Neural crest cell (in vitro differentiated cells): ENCODE results near the gene CHMP6. TPM values are rescaled to one million over a fixed set of nuclear protein-coding genes. Genes with fewer than 3 reads are reported as not detected.

Experiments
- DNase-seq: peaks from one replicate; pipeline ENCODE4 v3.0.0; 2021; ENCODE audit warnings: low read depth, mixed read lengths, low spot score
- H3K27ac Mint-ChIP-seq: one replicate; pipeline ENCODE4 v1.8.0; 2021; ENCODE audit warnings: mild to moderate bottlenecking, mixed read lengths; ENCODE audit not compliant: unreplicated experiment
- H3K27me3 Mint-ChIP-seq: 2 replicates; pipeline ENCODE4 v1.8.0; 2021; ENCODE audit warnings: low read depth, mild to moderate bottlenecking, mixed read lengths
- H3K36me3 Mint-ChIP-seq: 2 replicates; pipeline ENCODE4 v1.8.0; 2021; ENCODE audit warnings: low read depth, mild to moderate bottlenecking, mixed read lengths
- H3K4me1 Mint-ChIP-seq: 2 replicates; pipeline ENCODE4 v1.8.0; 2021; ENCODE audit warnings: mixed read lengths
- H3K4me3 Mint-ChIP-seq: one replicate; pipeline ENCODE4 v1.8.0; 2021; ENCODE audit warnings: mild to moderate bottlenecking, mixed read lengths
- H3K9me3 Mint-ChIP-seq: 2 replicates; pipeline ENCODE4 v1.8.0; 2021; ENCODE audit warnings: mixed read lengths
- total RNA-seq: library from RNA; stranded (reverse); gene quantifications from 2 replicates; pipeline ENCODE4 v1.2.1, GENCODE V29; 2021
- TF ChIP-seq, protein P1 (sequence below): fragments of 200-600 bp; sonication (generic); conservative IDR thresholded peaks from 2 replicates; pipeline ENCODE4 v1.5.0; 2021; ENCODE audit warnings: antibody characterized with exemption, mild to moderate bottlenecking

The CHMP6 gene
- total RNA-seq, 1 donor from 2014 or later = 32.7 TPM

DNA sequence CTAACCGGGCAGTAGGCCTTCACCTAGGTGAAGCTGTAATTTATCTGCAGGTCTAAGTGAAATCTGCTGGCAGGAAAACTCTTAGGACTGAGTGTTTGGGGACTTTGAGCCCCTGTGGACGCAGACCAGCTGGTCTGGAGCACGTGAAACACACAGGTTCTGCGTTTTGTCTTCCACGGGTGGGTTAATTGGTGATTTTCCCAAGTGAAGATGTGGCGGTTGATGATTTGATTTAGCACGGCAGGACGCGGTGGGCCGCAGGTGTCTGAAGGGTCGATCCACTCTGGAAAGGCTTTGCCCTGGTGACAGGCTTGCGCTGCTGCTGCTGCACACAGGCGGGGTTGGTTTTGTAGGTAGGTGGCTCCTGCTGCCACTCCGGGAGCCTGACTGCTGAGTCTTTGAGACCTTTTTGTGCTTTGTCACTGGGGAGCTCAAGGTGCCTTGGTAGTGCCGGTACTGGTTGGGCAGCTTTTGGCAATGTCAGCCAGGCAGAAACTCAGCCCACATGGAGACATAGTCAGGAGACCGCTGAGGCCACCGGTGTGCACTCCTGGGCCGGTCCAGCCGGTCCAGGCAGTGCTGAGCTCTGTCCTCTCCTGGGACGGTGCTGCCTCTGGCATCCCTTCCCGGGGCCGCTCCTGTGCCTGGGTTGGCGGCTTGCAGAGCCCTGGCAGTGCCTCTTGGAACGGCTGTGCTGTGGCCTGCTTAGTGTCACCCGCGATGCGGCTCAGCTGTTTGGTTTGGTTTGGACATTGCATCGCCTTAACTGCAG is 45.6 kb downstream of the CHMP6 start:
- Mint-ChIP-seq H3K27ac (no peak overlapping the region), H3K4me3 (peak overlapping the region; percentile 97), H3K36me3 (no peaks in the 10 kb centered on the region), H3K4me1 (peaks cover 52% of the 10 kb centered on the region), H3K27me3 (no peaks in the 10 kb centered on the region), H3K9me3 (no peaks in the 10 kb centered on the region)
- TF ChIP-seq, protein P1, sequence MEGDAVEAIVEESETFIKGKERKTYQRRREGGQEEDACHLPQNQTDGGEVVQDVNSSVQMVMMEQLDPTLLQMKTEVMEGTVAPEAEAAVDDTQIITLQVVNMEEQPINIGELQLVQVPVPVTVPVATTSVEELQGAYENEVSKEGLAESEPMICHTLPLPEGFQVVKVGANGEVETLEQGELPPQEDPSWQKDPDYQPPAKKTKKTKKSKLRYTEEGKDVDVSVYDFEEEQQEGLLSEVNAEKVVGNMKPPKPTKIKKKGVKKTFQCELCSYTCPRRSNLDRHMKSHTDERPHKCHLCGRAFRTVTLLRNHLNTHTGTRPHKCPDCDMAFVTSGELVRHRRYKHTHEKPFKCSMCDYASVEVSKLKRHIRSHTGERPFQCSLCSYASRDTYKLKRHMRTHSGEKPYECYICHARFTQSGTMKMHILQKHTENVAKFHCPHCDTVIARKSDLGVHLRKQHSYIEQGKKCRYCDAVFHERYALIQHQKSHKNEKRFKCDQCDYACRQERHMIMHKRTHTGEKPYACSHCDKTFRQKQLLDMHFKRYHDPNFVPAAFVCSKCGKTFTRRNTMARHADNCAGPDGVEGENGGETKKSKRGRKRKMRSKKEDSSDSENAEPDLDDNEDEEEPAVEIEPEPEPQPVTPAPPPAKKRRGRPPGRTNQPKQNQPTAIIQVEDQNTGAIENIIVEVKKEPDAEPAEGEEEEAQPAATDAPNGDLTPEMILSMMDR = no peak
- DNase-seq = no peak

DNA sequence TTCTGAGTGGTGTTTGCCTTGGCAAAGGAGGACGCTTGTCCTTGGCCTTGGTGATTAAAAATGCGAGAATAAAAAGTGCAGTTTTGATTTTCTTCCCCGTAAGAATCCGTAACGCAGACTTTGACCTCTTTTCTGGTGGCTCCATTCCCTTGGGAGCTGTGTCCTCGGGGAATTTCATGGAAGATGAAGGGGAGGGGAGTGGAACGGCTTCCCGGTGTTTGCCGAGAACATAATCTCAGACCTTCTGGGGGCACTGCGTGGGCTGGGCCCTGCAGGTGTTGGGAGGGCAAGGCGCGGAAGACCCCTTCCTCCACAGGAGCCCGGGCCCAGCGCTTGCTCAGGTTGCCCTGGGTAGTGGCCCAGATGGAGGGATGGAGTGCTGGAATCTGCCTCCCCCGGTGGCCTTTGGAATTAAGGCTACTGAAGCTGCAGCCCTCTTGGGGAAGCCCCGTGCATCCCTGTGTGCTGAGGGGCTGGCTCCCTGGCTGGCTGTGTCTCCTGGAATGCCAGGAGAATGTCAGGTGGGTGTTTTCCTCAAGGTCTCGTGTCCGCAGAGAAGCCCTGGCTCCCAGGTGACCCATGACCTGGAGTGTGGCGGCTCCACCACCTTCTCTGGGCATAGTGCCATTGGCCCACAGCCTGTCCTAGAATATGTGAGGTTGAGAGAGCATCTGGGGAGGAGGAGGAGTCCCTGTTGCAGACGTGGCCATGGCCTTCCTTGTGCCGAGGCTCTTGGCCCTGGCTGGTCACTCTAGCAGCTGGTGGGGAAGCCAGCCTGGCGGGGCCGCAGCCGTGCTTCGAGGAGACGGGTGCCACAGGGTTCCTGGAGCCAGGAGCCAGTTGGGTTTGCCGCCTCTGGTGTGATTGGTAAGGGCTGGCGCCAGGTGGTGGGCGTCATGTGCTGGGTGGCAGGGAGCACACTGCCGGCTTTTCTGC is 46.4 kb downstream of the CHMP6 start:
- Mint-ChIP-seq H3K36me3 (no peaks in the 10 kb centered on the region), H3K9me3 (no peaks in the 10 kb centered on the region), H3K4me3 (peak overlapping the region; percentile 97), H3K4me1 (peaks cover 53% of the 10 kb centered on the region), H3K27ac (peak overlapping the region; percentile 27), H3K27me3 (no peaks in the 10 kb centered on the region)
- DNase-seq = no peak
- TF ChIP-seq, protein P1 = no peak

DNA sequence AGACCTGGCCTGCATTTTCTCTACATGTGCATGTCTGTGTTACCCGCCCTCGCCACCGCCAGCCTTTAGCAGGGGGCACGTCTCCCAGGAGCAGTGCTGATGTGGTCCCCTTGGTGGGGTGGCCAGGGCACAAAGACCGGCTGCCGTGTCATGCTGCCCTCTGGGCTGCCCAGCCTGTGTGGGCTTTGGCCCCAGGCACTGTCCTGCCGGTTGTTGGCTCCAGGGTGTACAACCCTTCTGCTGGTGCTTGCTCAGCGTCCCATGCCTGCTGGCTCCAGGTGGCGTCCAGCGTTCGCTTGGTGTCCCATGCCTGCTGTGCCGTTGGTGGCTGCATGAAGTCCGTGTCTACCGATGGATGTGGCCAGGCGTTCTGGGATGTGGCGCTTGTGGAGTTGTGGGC is 47.5 kb downstream of the CHMP6 start:
- H3K36me3 Mint-ChIP-seq = no peaks in the 10 kb centered on the region
- H3K4me3 Mint-ChIP-seq = peak overlapping the region; percentile 71
- no peaks in the 10 kb centered on the region for H3K9me3 Mint-ChIP-seq
- no peak for DNase-seq
- H3K4me1 Mint-ChIP-seq = peaks cover 51% of the 10 kb centered on the region
- H3K27me3 Mint-ChIP-seq = no peaks in the 10 kb centered on the region
- no peak overlapping the region for H3K27ac Mint-ChIP-seq
- TF ChIP-seq, protein P1 = no peak

DNA sequence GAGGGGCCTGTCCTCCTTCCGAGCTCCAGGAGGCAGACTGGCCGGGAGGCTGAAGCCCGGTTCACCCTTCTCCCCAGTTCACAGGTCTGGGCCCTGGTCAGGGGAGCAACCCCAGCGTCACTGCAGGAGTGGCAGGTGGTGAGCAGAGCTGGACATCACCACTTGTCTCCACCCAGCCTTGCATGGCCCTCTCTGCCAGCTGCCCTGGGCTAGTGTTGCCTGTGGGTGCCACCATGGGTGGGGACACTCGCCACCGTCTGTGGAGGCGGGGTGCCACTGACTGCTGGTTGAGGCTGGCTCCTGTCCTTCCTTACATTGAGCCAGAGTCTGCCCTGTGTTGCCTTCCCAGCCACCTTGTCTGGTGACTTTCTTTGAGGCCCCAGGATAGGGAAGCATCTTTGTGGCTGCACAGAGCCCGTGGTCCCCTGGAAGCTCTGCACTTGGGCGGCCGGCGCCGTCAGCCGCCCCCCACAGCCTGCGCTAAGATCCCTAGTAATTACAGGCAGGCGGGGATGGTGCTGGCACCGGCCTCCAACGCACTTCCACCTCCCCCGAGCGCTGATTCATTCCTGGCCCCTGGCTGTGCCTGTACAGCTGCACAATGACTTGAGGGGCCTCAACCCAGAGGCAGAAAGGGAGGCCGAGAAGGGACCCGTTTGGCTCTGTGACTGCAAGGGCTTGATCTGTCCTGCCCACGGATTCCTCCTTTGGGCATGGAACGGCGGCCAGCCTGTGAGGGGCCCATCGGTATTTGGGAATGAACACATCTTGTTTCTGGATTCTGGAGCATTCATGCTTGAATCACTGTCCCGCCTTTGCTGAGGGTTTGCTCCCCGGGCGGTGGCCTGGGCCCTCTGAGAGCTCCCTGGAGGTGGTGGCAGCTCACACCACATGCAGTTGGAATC is 48.5 kb downstream of the CHMP6 start:
- peak overlapping the region; percentile 71 for H3K4me3 Mint-ChIP-seq
- H3K27ac Mint-ChIP-seq = no peak overlapping the region
- H3K4me1 Mint-ChIP-seq = peaks cover 58% of the 10 kb centered on the region
- TF ChIP-seq, protein P1 = no peak
- H3K36me3 Mint-ChIP-seq = no peaks in the 10 kb centered on the region
- H3K9me3 Mint-ChIP-seq = no peaks in the 10 kb centered on the region
- DNase-seq = no peak
- H3K27me3 Mint-ChIP-seq = no peaks in the 10 kb centered on the region

DNA sequence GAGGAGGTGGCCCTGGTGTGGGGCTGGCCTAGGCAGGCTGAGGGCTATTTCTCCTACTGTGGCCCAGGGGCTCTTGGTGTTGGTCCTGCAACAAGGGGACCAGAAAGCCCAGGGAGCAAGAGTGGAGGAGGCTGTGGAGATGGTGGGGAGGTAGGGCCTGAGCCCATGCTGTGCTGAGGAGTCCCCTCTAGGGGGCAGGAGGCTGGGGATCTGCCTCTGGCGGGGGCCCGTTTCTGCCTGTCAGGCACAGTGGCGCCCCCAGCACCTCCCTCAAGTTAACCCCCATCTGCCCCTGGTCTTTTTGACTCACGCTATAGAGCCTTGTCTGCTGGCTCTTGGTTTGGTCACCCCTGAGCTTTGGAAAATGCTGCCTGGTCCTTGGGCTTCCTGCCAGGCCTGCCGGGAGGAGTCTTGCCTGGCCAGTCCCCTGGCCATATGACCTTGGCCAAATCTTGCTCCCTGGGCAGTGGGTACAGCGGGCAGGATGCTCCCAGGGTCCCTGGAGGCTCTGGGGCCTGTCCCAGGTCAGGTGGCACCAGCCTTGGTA is 49.2 kb downstream of the CHMP6 start:
- H3K36me3 Mint-ChIP-seq = no peaks in the 10 kb centered on the region
- H3K9me3 Mint-ChIP-seq = no peaks in the 10 kb centered on the region
- H3K27me3 Mint-ChIP-seq = no peaks in the 10 kb centered on the region
- DNase-seq = no peak
- TF ChIP-seq, protein P1 = peak; percentile 53
- no peak overlapping the region for H3K27ac Mint-ChIP-seq
- peaks cover 55% of the 10 kb centered on the region for H3K4me1 Mint-ChIP-seq
- peak overlapping the region; percentile 71 for H3K4me3 Mint-ChIP-seq
